K562 (cell line): ENCODE measurements around the gene STC2. TPM values are rescaled to one million over a fixed set of nuclear protein-coding genes. Genes with fewer than 3 reads are reported as not detected.

Experiments used
- BHLHE40 ChIP-seq: IDR thresholded peaks from 2 replicates; pipeline ENCODE4 v1.6.1; 2011; ENCODE audit warnings: low read length, improper control_type of control experiment
- CREM ChIP-seq: IDR thresholded peaks from 2 replicates; pipeline ENCODE4 v1.6.1; 2014; ENCODE audit warnings: antibody characterized with exemption, low read depth
- E2F1 ChIP-seq: sonication (generic); formaldehyde crosslinking; IDR thresholded peaks from 2 replicates; pipeline ENCODE4 v1.8.1; 2023; ENCODE audit warnings: mild to moderate bottlenecking, missing genetic modification reagents, moderate library complexity
- E2F3 ChIP-seq: fragments of 250-450 bp; sonication (Bioruptor Pico); IDR thresholded peaks from 2 replicates; pipeline ENCODE4 v1.4.0; 2020; ENCODE audit warnings: mild to moderate bottlenecking
- FOXK1 ChIP-seq: sonication (generic); formaldehyde crosslinking; IDR thresholded peaks from 2 replicates; pipeline ENCODE4 v1.8.0; 2022; ENCODE audit warnings: missing genetic modification reagents, mild to moderate bottlenecking, borderline replicate concordance
- FOXP1 ChIP-seq: sonication (generic); formaldehyde crosslinking; IDR thresholded peaks from 2 replicates; pipeline ENCODE4 v1.8.0; 2022; ENCODE audit warnings: mild to moderate bottlenecking, missing genetic modification reagents
- FUS ChIP-seq: fragments of 200-400 bp; formaldehyde crosslinking; optimal IDR thresholded peaks from 2 replicates; pipeline ENCODE3; 2017; ENCODE audit warnings: low read depth, low read length
- HCFC1 ChIP-seq: IDR thresholded peaks from 2 replicates; pipeline ENCODE4 v1.6.1; 2012; ENCODE audit warnings: low read depth, low read length, improper control_type of control experiment
- ILK ChIP-seq: fragments of 450-650 bp; IDR thresholded peaks from 2 replicates; pipeline ENCODE4 v1.6.1; 2016; ENCODE audit warnings: missing genetic modification characterization, low read depth, mild to moderate bottlenecking, missing compliant biosample characterization, moderate library complexity, borderline replicate concordance
- MGA ChIP-seq: fragments of 450-650 bp; IDR thresholded peaks from 2 replicates; pipeline ENCODE4 v1.6.1; 2016; ENCODE audit warnings: mild to moderate bottlenecking, moderate library complexity
- RBFOX2 ChIP-seq: fragments of 200-400 bp; formaldehyde crosslinking; IDR thresholded peaks from 2 replicates; pipeline ENCODE4 v1.6.1; 2017; ENCODE audit warnings: low read depth, mild to moderate bottlenecking, low read length, moderate library complexity
- TCF3 ChIP-seq: sonication (generic); formaldehyde crosslinking; IDR thresholded peaks from 2 replicates; pipeline ENCODE4 v1.4.0; 2020; ENCODE audit warnings: mild to moderate bottlenecking, missing genetic modification reagents
- YY1 ChIP-seq, 3 experiments: IDR thresholded peaks; 2 replicates each; pipeline ENCODE4 v1.6.1; 2011; ENCODE audit warnings: low read length in 2 of 3, mild to moderate bottlenecking in 2 of 3, moderate library complexity in 2 of 3, borderline replicate concordance in 1 of 3, control low read depth in 1 of 3, low read depth in 1 of 3; ENCODE audit not compliant: insufficient read depth in 3 of 3, insufficient replicate concordance in 2 of 3, control insufficient read depth in 1 of 3, insufficient read length in 1 of 3; ENCODE audit errors: extremely low read depth in 1 of 3
- ZNF830 ChIP-seq: fragments of 250-450 bp; sonication (Bioruptor Pico); IDR thresholded peaks from 2 replicates; pipeline ENCODE4 v1.5.0; 2021; ENCODE audit warnings: mild to moderate bottlenecking
- polyA plus RNA-seq, 8 experiments: library from polyadenylated mRNA; depleted of rRNA in 4 of 8; stranded (reverse) in 5 of 8; unstranded in 3 of 8; fragments of >200 nt; fragmentation: Nextera tagmentation in 2 of 8; fragmentation: Illumina TruSeq in 1 of 8; extraction: Ambion mirVana in 2 of 8; extraction: Trizol in 1 of 8; gene quantifications; 2 replicates each; pipeline versions ENCODE4 v1.2.1 to v1.2.3, GENCODE V29; 2011 to 2014; ENCODE audit warnings: inconsistent platforms in 1 of 8, missing spikeins in 1 of 8
- total RNA-seq, 7 experiments: library from RNA; depleted of rRNA in 6 of 7; stranded (reverse); fragments of >200 nt in 6 of 7; fragmentation: Illumina TruSeq in 2 of 7; extraction: Trizol in 2 of 7; gene quantifications; 2 replicates each; pipeline versions ENCODE4 v1.2.1 to v1.2.3, GENCODE V29; 2011 to 2021; ENCODE audit warnings: low replicate concordance in 1 of 7

STC2 gene
- total and polyA plus RNA-seq, 9 of the 15 experiments (the other 6 are each of a cell fraction or from before 2014, with no cell fraction given) = 0.62 to 31.7 (median 7.4) TPM

- no peak for TF ChIP-seq HCFC1
- TF ChIP-seq BHLHE40 = peak; percentile 70
- TF ChIP-seq FOXP1 (CRISPR knock-in tag) = no peak
- TF ChIP-seq E2F1 (CRISPR knock-in tag) = peak; percentile 73; the same call in 1 of the 2 replicates
- no peak for TF ChIP-seq ILK
- no peak for TF ChIP-seq TCF3 (CRISPR knock-in tag)
- 0 out of 2 replicates have a peak, but pooled peaks have one; percentile 53 for TF ChIP-seq FOXK1 (CRISPR knock-in tag)
- TF ChIP-seq E2F3 (CRISPR knock-in tag) = peak; percentile 70
- TF ChIP-seq YY1 (IDR thresholded peaks at IDR 0.05; ENCODE audit: borderline replicate concordance in 1 of 3, control insufficient read depth in 1 of 3, extremely low read depth in 1 of 3, insufficient read depth in 3 of 3, insufficient read length in 1 of 3, insufficient replicate concordance in 2 of 3, low read depth in 1 of 3, low read length in 2 of 3) = peak in 2 of 3 experiments; percentile 31 to 44
- TF ChIP-seq FUS = no peak
- TF ChIP-seq RBFOX2 = peak; percentile 51
- peak; percentile 99 for TF ChIP-seq MGA
- TF ChIP-seq CREM = peak; percentile 33; the same call in 1 of the 2 replicates
- no peak for TF ChIP-seq ZNF830 (CRISPR knock-in tag)
Measured at GRCh38 chr5:173283318-173284288, 44.6 kb downstream of the STC2 start (continued).
